NB4 (cell line): Measurements from ENCODE around the gene L1CAM.

Experiments used
- POLR2A ChIP-seq: IDR thresholded peaks from 2 replicates; pipeline ENCODE4 v1.6.1; 2011; ENCODE audit warnings: mild to moderate bottlenecking; ENCODE audit not compliant: insufficient read length; ENCODE audit errors: extremely low read depth
- TF ChIP-seq, protein P1 (sequence below): IDR thresholded peaks from one replicate; pipeline ENCODE4 v1.5.1; 2012; ENCODE audit warnings: low read depth, low read length

DNA sequence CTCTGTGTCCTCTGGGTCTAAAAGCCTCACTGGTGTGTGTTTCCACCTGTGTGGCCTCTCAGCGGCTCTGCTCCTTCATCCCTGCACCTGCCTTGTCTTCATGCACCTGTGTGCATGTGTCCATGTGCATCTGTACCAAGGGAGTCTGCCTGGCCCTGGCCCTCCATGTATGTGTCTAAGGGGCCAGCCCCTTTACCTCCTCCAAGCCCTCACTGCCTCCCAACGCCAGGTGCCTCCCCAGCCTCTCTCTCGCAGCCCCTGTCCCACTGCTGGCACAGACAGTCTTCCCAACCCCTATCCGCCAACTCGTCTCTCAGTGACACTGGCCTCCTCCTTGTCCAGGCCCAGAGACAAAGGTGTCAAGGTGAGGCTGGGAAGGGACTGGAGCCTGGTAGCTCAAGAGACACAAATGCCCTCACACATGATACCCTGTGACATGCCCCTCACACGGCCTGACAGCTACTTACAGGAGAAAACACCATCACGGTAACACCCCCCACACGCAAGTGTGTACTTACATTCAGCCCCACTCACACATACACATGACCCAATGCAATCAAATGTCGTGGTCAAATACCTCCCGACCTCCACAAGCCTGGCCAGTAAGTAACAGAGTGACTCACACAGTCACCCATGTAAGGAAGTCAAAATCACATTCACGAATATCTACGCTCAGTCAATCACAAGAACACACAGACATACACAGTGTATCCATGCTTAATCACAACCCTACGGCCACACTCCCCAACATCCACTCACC lies 11.4 kb downstream of the L1CAM start:
- TF ChIP-seq, protein P1, sequence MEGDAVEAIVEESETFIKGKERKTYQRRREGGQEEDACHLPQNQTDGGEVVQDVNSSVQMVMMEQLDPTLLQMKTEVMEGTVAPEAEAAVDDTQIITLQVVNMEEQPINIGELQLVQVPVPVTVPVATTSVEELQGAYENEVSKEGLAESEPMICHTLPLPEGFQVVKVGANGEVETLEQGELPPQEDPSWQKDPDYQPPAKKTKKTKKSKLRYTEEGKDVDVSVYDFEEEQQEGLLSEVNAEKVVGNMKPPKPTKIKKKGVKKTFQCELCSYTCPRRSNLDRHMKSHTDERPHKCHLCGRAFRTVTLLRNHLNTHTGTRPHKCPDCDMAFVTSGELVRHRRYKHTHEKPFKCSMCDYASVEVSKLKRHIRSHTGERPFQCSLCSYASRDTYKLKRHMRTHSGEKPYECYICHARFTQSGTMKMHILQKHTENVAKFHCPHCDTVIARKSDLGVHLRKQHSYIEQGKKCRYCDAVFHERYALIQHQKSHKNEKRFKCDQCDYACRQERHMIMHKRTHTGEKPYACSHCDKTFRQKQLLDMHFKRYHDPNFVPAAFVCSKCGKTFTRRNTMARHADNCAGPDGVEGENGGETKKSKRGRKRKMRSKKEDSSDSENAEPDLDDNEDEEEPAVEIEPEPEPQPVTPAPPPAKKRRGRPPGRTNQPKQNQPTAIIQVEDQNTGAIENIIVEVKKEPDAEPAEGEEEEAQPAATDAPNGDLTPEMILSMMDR, result no peak
- no peak for TF ChIP-seq POLR2A
